Body of pancreas (tissue), 4 donors: ENCODE results near the gene KRTAP12-4.

Source experiments
- CTCF ChIP-seq, 7 experiments: fragments of 450-650 bp in 4 of 7; fragments of 200-600 bp in 3 of 7; sonication (generic) in 3 of 7; IDR thresholded peaks; one replicate each; pipeline ENCODE4 v1.5.1; 2016 to 2019; ENCODE audit warnings: antibody characterized with exemption in 7 of 7
- POLR2A ChIP-seq, 3 donors: fragments of 450-650 bp; IDR thresholded peaks; one replicate each; pipeline ENCODE4 v1.6.1; 2016; ENCODE audit warnings: antibody characterized with exemption in 3 of 3, mild to moderate bottlenecking in 2 of 3

GRCh38 chr21:44664691-44665090 is 10.2 kb upstream of the KRTAP12-4 start:
- TF ChIP-seq CTCF (IDR thresholded peaks at IDR 0.05) (no peak), POLR2A (IDR thresholded peaks at IDR 0.05) (no peak)
